ENCODE data around the gene AKT3.

The AKT3 gene

GRCh38 chr1:243513726-243514491 is 336.1 kb downstream of the AKT3 start:
- Histone ChIP-seq H3K4me1 (ENCODE audit: control insufficient read depth, insufficient read depth, low read length) (no peaks in the 10 kb centered on the region), H3K4me3 (ENCODE audit: low read depth, low read length) (no peak overlapping the region), H3K27me3 (ENCODE audit: control insufficient read depth, insufficient read depth, low read length) (no peaks in the 10 kb centered on the region), H3K9ac (ENCODE audit: low read depth, low read length) (no peak overlapping the region), H3K36me3 (ENCODE audit: control insufficient read depth, insufficient read depth, low read length) (no peaks in the 10 kb centered on the region), H3K9me3 (ENCODE audit: control insufficient read depth, insufficient read depth, low read length) (no peaks in the 10 kb centered on the region)

- no peak overlapping the region for H3K9ac ChIP-seq (ENCODE audit: low read depth, low read length)
- no peaks in the 10 kb centered on the region for H3K9me3 ChIP-seq (ENCODE audit: control insufficient read depth, insufficient read depth, low read length)
- H3K4me1 ChIP-seq (ENCODE audit: control insufficient read depth, insufficient read depth, low read length), result peaks cover 4% of the 10 kb centered on the region
- H3K36me3 ChIP-seq (ENCODE audit: control insufficient read depth, insufficient read depth, low read length), result no peaks in the 10 kb centered on the region
- H3K27me3 ChIP-seq (ENCODE audit: control insufficient read depth, insufficient read depth, low read length), result no peaks in the 10 kb centered on the region
- no peak overlapping the region for H3K4me3 ChIP-seq (ENCODE audit: low read depth, low read length)
Observed at GRCh38 chr1:243510928-243511327, 339.1 kb downstream of the AKT3 start.

DNA sequence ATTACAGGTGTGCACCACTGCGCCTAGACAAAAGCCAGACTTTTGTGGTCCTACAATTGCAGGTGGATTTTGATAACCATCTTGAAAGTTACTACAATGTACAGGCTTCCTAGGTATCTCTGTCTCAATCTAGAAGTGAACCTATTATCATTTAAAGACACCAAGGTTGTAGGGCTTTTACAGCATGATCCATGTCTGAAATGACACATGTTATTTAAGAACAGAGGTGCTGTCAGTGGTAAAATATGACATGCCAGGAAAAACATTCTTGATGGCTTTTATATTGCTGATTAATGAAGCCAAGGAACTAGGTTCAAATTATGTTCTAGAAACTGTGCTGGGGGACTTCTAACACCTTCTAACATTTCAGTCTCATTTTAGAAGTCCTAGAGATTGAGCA is 341.1 kb downstream of the AKT3 start:
- Histone ChIP-seq H3K4me1 (ENCODE audit: control insufficient read depth, insufficient read depth, low read length) (peaks cover 4% of the 10 kb centered on the region), H3K36me3 (ENCODE audit: control insufficient read depth, insufficient read depth, low read length) (no peaks in the 10 kb centered on the region), H3K9ac (ENCODE audit: low read depth, low read length) (no peak overlapping the region), H3K27me3 (ENCODE audit: control insufficient read depth, insufficient read depth, low read length) (no peaks in the 10 kb centered on the region), H3K9me3 (ENCODE audit: control insufficient read depth, insufficient read depth, low read length) (no peaks in the 10 kb centered on the region), H3K4me3 (ENCODE audit: low read depth, low read length) (no peak overlapping the region)

GRCh38 chr1:243508303-243508713 is 341.7 kb downstream of the AKT3 start:
- no peaks in the 10 kb centered on the region for H3K9me3 ChIP-seq (ENCODE audit: control insufficient read depth, insufficient read depth, low read length)
- peaks cover 4% of the 10 kb centered on the region for H3K4me1 ChIP-seq (ENCODE audit: control insufficient read depth, insufficient read depth, low read length)
- no peak overlapping the region for H3K9ac ChIP-seq (ENCODE audit: low read depth, low read length)
- H3K36me3 ChIP-seq (ENCODE audit: control insufficient read depth, insufficient read depth, low read length), result no peaks in the 10 kb centered on the region
- H3K27me3 ChIP-seq (ENCODE audit: control insufficient read depth, insufficient read depth, low read length), result no peaks in the 10 kb centered on the region
- H3K4me3 ChIP-seq (ENCODE audit: low read depth, low read length), result no peak overlapping the region

DNA sequence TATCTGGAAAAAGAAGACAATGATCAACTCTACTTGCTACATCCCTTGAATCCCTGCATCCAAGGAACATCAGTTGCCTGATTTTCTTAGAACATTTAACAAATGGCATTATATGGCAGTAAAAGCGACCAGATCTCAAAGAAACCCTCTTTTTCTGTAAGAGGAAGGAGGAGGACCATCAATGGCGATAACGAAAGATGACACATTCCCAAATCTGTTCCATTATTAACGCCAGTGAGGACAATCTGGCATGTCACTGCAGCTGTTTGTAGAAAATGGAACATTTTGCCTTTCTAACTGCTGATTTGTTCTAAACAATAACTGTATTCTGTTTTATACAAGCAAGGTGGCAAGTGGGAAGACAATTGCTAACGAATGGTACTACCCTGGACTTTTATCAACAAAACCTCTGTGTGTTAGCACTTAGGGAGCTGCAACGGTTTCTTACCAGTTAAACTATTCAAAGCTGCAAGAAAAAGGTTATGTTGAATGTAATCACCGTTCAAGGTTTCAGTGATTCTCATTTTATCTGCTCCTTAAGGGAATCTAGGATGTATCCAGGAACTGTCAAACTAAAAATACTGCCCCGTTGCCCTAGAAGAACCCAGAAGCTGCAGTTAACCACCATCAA is 342.3 kb downstream of the AKT3 start:
- Histone ChIP-seq H3K4me3 (ENCODE audit: low read depth, low read length) (no peak overlapping the region), H3K36me3 (ENCODE audit: control insufficient read depth, insufficient read depth, low read length) (no peaks in the 10 kb centered on the region), H3K9ac (ENCODE audit: low read depth, low read length) (no peak overlapping the region), H3K27me3 (ENCODE audit: control insufficient read depth, insufficient read depth, low read length) (no peaks in the 10 kb centered on the region), H3K9me3 (ENCODE audit: control insufficient read depth, insufficient read depth, low read length) (no peaks in the 10 kb centered on the region), H3K4me1 (ENCODE audit: control insufficient read depth, insufficient read depth, low read length) (peaks cover 4% of the 10 kb centered on the region)

DNA sequence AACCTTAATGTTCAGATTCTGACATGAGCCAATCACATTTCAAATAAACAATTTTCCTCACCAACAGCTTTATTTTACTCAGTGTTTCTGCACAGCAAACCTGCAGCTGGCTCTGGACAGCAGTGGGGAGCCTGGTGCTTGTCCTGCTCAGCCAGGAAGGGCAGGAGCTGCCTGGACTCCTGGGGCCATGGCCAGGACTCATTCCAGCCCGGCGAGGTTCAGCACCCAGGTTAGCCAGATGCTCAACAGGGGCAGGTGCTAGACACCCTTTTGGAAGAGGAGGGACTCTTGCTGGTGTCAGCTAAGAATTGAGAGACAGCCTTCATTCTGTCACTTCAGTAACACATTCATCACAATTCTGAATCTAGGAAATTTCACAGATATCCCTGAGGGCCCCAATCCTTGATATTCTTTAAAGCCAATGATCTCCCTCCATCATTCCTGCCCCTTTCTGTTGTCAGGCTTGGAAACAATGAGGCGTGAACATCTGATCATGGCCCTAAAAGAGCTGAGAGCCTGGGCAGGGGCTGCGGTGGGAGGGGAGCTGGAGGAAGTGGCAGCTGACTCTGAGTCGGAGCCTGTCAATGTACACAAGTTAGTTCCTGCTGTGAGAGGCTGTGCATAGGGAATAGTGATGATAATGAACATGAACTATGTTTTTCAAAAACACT is 342.9 kb downstream of the AKT3 start:
- H3K36me3 ChIP-seq (ENCODE audit: control insufficient read depth, insufficient read depth, low read length), result no peaks in the 10 kb centered on the region
- H3K4me3 ChIP-seq (ENCODE audit: low read depth, low read length), result no peak overlapping the region
- H3K27me3 ChIP-seq (ENCODE audit: control insufficient read depth, insufficient read depth, low read length), result no peaks in the 10 kb centered on the region
- no peak overlapping the region for H3K9ac ChIP-seq (ENCODE audit: low read depth, low read length)
- H3K9me3 ChIP-seq (ENCODE audit: control insufficient read depth, insufficient read depth, low read length), result no peaks in the 10 kb centered on the region
- H3K4me1 ChIP-seq (ENCODE audit: control insufficient read depth, insufficient read depth, low read length), result peaks cover 4% of the 10 kb centered on the region

GRCh38 chr1:243505986-243506689 is 343.9 kb downstream of the AKT3 start:
- H3K27me3 ChIP-seq (ENCODE audit: control insufficient read depth, insufficient read depth, low read length), result no peaks in the 10 kb centered on the region
- H3K4me1 ChIP-seq (ENCODE audit: control insufficient read depth, insufficient read depth, low read length), result peaks cover 4% of the 10 kb centered on the region
- H3K36me3 ChIP-seq (ENCODE audit: control insufficient read depth, insufficient read depth, low read length), result no peaks in the 10 kb centered on the region
- no peaks in the 10 kb centered on the region for H3K9me3 ChIP-seq (ENCODE audit: control insufficient read depth, insufficient read depth, low read length)
- H3K9ac ChIP-seq (ENCODE audit: low read depth, low read length), result no peak overlapping the region
- H3K4me3 ChIP-seq (ENCODE audit: low read depth, low read length), result no peak overlapping the region

DNA sequence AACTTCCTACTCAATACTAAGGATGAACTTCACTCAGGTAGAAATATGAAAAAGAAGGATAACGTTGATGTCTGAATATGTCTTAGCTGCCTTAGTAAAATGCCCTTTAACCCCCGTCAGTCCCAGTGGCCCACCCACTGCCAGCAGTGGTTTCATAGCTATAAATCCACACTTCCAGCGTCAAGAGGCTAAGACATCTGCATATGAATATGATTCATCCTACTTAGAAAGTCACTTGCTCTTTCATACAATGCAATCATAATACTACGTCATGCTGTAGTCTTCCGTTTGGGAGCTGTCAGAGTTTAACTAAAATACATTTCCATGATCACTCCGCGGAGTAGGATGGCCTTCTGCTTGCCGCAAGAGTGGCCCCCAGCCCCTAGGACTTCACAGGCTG is 346.9 kb downstream of the AKT3 start:
- Histone ChIP-seq H3K4me1 (ENCODE audit: control insufficient read depth, insufficient read depth, low read length) (peaks cover 7% of the 10 kb centered on the region), H3K36me3 (ENCODE audit: control insufficient read depth, insufficient read depth, low read length) (no peaks in the 10 kb centered on the region), H3K9me3 (ENCODE audit: control insufficient read depth, insufficient read depth, low read length) (no peaks in the 10 kb centered on the region), H3K27me3 (ENCODE audit: control insufficient read depth, insufficient read depth, low read length) (no peaks in the 10 kb centered on the region), H3K4me3 (ENCODE audit: low read depth, low read length) (no peak overlapping the region), H3K9ac (ENCODE audit: low read depth, low read length) (no peak overlapping the region)

DNA sequence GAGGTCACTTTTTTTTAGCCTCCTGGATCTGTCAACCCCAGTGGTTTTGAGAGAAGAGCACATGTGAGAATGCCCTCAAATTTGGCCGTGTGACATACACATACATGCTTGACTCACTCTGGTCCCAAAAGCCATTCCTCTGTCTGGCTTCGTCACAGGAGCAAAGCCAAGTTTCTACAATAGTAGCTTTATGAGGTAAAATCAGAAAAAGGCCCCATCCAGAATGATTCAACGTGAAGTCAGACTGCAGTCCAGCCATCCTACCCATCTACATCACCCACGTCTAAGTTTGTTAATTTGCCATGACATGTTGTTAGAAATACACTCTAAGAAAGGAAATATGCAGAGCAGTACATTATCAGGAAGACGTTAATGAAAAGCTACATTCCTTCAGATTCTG is 349.0 kb downstream of the AKT3 start:
- H3K9me3 ChIP-seq (ENCODE audit: control insufficient read depth, insufficient read depth, low read length), result no peaks in the 10 kb centered on the region
- H3K4me3 ChIP-seq (ENCODE audit: low read depth, low read length), result no peak overlapping the region
- H3K27me3 ChIP-seq (ENCODE audit: control insufficient read depth, insufficient read depth, low read length), result no peaks in the 10 kb centered on the region
- H3K36me3 ChIP-seq (ENCODE audit: control insufficient read depth, insufficient read depth, low read length), result no peaks in the 10 kb centered on the region
- H3K4me1 ChIP-seq (ENCODE audit: control insufficient read depth, insufficient read depth, low read length), result peaks cover 5% of the 10 kb centered on the region
- H3K9ac ChIP-seq (ENCODE audit: low read depth, low read length), result no peak overlapping the region

DNA sequence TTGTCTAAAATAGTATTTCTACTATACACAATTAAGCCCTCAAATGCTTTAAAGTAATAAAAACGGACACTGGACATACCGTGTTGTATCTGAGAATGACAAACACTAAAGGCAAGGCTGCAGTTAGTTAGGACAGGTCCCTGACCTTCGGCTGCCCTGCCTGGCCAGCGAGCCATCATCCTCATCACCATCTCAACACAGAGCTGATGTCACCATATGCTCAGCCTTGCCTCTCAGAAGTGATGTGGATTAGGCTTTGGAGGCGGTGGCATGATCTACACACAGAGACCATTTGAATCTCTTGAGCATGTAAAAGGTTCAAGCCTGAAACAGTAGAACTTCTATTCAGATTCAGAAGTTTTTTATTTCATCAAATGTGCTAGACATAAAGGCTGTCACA is 349.5 kb downstream of the AKT3 start:
- Histone ChIP-seq H3K9me3 (ENCODE audit: control insufficient read depth, insufficient read depth, low read length) (no peaks in the 10 kb centered on the region), H3K4me3 (ENCODE audit: low read depth, low read length) (no peak overlapping the region), H3K36me3 (ENCODE audit: control insufficient read depth, insufficient read depth, low read length) (no peaks in the 10 kb centered on the region), H3K9ac (ENCODE audit: low read depth, low read length) (no peak overlapping the region), H3K27me3 (ENCODE audit: control insufficient read depth, insufficient read depth, low read length) (no peaks in the 10 kb centered on the region), H3K4me1 (ENCODE audit: control insufficient read depth, insufficient read depth, low read length) (peaks cover 5% of the 10 kb centered on the region)

DNA sequence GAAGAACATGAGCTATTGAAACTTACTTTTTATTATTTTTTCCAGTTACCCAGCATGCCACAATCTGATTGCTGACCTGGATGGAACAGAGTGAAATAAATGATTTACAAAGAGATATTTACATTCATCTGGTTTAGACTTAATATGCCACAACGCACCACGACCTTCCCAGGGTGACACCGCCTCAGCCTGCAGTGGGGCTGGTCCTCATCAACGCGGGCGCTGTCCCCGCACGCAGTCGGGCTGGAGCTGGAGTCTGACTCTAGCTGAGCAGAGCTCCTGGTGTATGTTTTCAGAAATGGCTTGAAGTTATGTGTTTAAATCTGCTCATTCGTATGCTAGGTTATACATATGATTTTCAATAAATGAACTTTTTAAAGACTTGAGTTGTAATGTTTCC is 350.3 kb downstream of the AKT3 start:
- H3K9me3 ChIP-seq (ENCODE audit: control insufficient read depth, insufficient read depth, low read length), result no peaks in the 10 kb centered on the region
- no peak overlapping the region for H3K9ac ChIP-seq (ENCODE audit: low read depth, low read length)
- H3K4me3 ChIP-seq (ENCODE audit: low read depth, low read length), result no peak overlapping the region
- H3K27me3 ChIP-seq (ENCODE audit: control insufficient read depth, insufficient read depth, low read length), result no peaks in the 10 kb centered on the region
- peaks cover 5% of the 10 kb centered on the region for H3K4me1 ChIP-seq (ENCODE audit: control insufficient read depth, insufficient read depth, low read length)
- no peaks in the 10 kb centered on the region for H3K36me3 ChIP-seq (ENCODE audit: control insufficient read depth, insufficient read depth, low read length)
